ENCODE results near the gene SLC27A4.

Gene SLC27A4

GRCh38 chr9:128405077-128405779, 64.9 kb downstream of the SLC27A4 start:
- TF ChIP-seq SPI1 (IDR thresholded peaks at IDR 0.05; ENCODE audit: low read depth, low read length) (no peak), PAX5 (IDR thresholded peaks at IDR 0.05; ENCODE audit: insufficient read depth, low read length, severe bottlenecking) (no peak), POU2F2 (IDR thresholded peaks at IDR 0.05; ENCODE audit: low read depth, low read length) (no peak), POLR2AphosphoS5 (IDR thresholded peaks at IDR 0.05; ENCODE audit: low read depth, low read length) (no peak), TAF1 (IDR thresholded peaks at IDR 0.05; ENCODE audit: low read depth, low read length) (no peak)
- no peak for DNase-seq (ENCODE audit: insufficient read length, low spot score)
- FAIRE-seq: no peak

- TF ChIP-seq SPI1 (IDR thresholded peaks at IDR 0.05; ENCODE audit: low read depth, low read length) (no peak), PAX5 (IDR thresholded peaks at IDR 0.05; ENCODE audit: insufficient read depth, low read length, severe bottlenecking) (no peak), POLR2AphosphoS5 (IDR thresholded peaks at IDR 0.05; ENCODE audit: low read depth, low read length) (no peak), POLR2A (IDR thresholded peaks at IDR 0.05; ENCODE audit: low read depth, low read length) (no peak), POU2F2 (IDR thresholded peaks at IDR 0.05; ENCODE audit: low read depth, low read length) (no peak), TAF1 (IDR thresholded peaks at IDR 0.05; ENCODE audit: low read depth, low read length) (no peak)
- no peak for DNase-seq (ENCODE audit: insufficient read length, low spot score)
Measured at GRCh38 chr9:128405780-128406171, 65.4 kb downstream of the SLC27A4 start.

GRCh38 chr9:128406848-128407391, 66.6 kb downstream of the SLC27A4 start:
- DNase-seq (ENCODE audit: insufficient read length, low spot score) (no peak), FAIRE-seq (no peak)

More at GRCh38 chr9:128405780-128406171, 65.4 kb downstream of the SLC27A4 start:
- no peak for FAIRE-seq

GRCh38 chr9:128408963-128409431, 68.7 kb downstream of the SLC27A4 start:
- no peak for FAIRE-seq
- no peak for TF ChIP-seq TAF1 (IDR thresholded peaks at IDR 0.05; ENCODE audit: low read depth, low read length)
- TF ChIP-seq SPI1 (IDR thresholded peaks at IDR 0.05; ENCODE audit: low read depth, low read length): no peak
- TF ChIP-seq POU2F2 (IDR thresholded peaks at IDR 0.05; ENCODE audit: low read depth, low read length): no peak
- no peak for TF ChIP-seq POLR2AphosphoS5 (IDR thresholded peaks at IDR 0.05; ENCODE audit: low read depth, low read length)
- no peak for TF ChIP-seq POLR2A (IDR thresholded peaks at IDR 0.05; ENCODE audit: low read depth, low read length)
- TF ChIP-seq PAX5 (IDR thresholded peaks at IDR 0.05; ENCODE audit: insufficient read depth, low read length, severe bottlenecking): no peak

More at GRCh38 chr9:128406848-128407391, 66.6 kb downstream of the SLC27A4 start:
- no peak for TF ChIP-seq POLR2AphosphoS5 (IDR thresholded peaks at IDR 0.05; ENCODE audit: low read depth, low read length)
- TF ChIP-seq POLR2A (IDR thresholded peaks at IDR 0.05; ENCODE audit: low read depth, low read length): no peak
- TF ChIP-seq SPI1 (IDR thresholded peaks at IDR 0.05; ENCODE audit: low read depth, low read length): no peak
- TF ChIP-seq POU2F2 (IDR thresholded peaks at IDR 0.05; ENCODE audit: low read depth, low read length): no peak
- no peak for TF ChIP-seq TAF1 (IDR thresholded peaks at IDR 0.05; ENCODE audit: low read depth, low read length)
- TF ChIP-seq PAX5 (IDR thresholded peaks at IDR 0.05; ENCODE audit: insufficient read depth, low read length, severe bottlenecking): no peak

GRCh38 chr9:128409450-128409849, 69.1 kb downstream of the SLC27A4 start:
- DNase-seq (ENCODE audit: insufficient read length, low spot score) (no peak), FAIRE-seq (no peak)
- TF ChIP-seq POLR2AphosphoS5 (IDR thresholded peaks at IDR 0.05; ENCODE audit: low read depth, low read length) (no peak), POLR2A (IDR thresholded peaks at IDR 0.05; ENCODE audit: low read depth, low read length) (no peak), POU2F2 (IDR thresholded peaks at IDR 0.05; ENCODE audit: low read depth, low read length) (no peak), SPI1 (IDR thresholded peaks at IDR 0.05; ENCODE audit: low read depth, low read length) (no peak), PAX5 (IDR thresholded peaks at IDR 0.05; ENCODE audit: insufficient read depth, low read length, severe bottlenecking) (no peak), TAF1 (IDR thresholded peaks at IDR 0.05; ENCODE audit: low read depth, low read length) (no peak)

More at GRCh38 chr9:128408963-128409431, 68.7 kb downstream of the SLC27A4 start:
- no peak for DNase-seq (ENCODE audit: insufficient read length, low spot score)

- FAIRE-seq: no peak
- DNase-seq (ENCODE audit: insufficient read length, low spot score): no peak
- TF ChIP-seq POLR2A (IDR thresholded peaks at IDR 0.05; ENCODE audit: low read depth, low read length): no peak
Measured at GRCh38 chr9:128409978-128410377, 69.7 kb downstream of the SLC27A4 start.
